OCI-LY3 (cell line): ENCODE data around the gene FGF2.

ENCODE experiments used
- CTCF ChIP-seq: fragments of 200-600, 300-600 bp; sonication (generic); IDR thresholded peaks from 2 replicates; pipeline ENCODE4 v1.5.1; 2014; ENCODE audit warnings: antibody characterized with exemption, low read length, low read depth
- EZH2phosphoT487 ChIP-seq: fragments of 200-600 bp; shearing (Covaris generic); IDR thresholded peaks from 2 replicates; pipeline ENCODE4 v1.6.1; 2018; ENCODE audit warnings: antibody characterized with exemption, mixed run types, low read depth

DNA sequence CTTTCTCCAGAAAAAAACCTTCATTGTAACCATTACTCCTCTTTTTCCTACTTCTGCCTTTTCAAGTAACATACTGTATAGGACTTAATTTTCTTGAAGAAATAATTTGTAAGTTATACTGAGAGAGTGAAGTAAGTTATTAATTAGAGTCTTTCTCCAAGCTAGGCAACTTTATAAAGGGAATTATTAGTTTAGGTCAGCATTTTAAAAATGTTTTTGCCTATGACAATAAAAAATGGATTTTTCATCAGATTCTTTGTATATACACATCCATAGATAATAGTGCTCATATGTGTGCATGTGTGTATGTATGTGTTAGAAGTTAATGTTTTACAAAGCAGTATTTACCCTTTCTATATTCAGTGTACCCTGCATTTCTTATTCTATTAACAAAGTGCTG, 106.1 kb downstream of the FGF2 start:
- no peak for TF ChIP-seq CTCF
- no peak for TF ChIP-seq EZH2phosphoT487
